HAP-1 (cell line): ENCODE data around the gene CLRN3.

Source experiments
- DNase-seq, 2 experiments: peaks; one replicate each; pipeline ENCODE4 v3.0.0-alpha.2; 2016 to 2020; ENCODE audit warnings: low spot score in 2 of 2
- H3K27me3 ChIP-seq: fragments of 250-450 bp; sonication (Bioruptor Pico); 2 replicates; pipeline ENCODE4 v1.5.1; 2020; ENCODE audit warnings: low read depth, mild to moderate bottlenecking, moderate library complexity
- H3K36me3 ChIP-seq: fragments of 250-450 bp; sonication (Bioruptor Pico); replicated peaks from 2 replicates; pipeline ENCODE4 v1.5.1; 2020; ENCODE audit warnings: mild to moderate bottlenecking
- H3K4me1 ChIP-seq: fragments of 250-450 bp; sonication (Bioruptor Pico); 2 replicates; pipeline ENCODE4 v1.5.1; 2020; ENCODE audit warnings: mild to moderate bottlenecking
- H3K4me3 ChIP-seq: fragments of 250-450 bp; sonication (Bioruptor Pico); 2 replicates; pipeline ENCODE4 v1.5.1; 2020; ENCODE audit warnings: mild to moderate bottlenecking, moderate library complexity
- H3K9me3 ChIP-seq: fragments of 250-450 bp; sonication (Bioruptor Pico); 2 replicates; pipeline ENCODE4 v1.5.1; 2020; ENCODE audit warnings: mild to moderate bottlenecking, moderate library complexity
- in situ Hi-C: fragments of 300-500 bp; cut with MboI; formaldehyde crosslinking; loops from 3 replicates; pipeline ENCODE4 v1.14.3; 2020; ENCODE audit warnings: low sequenced_read_pairs, inconsistent platforms, mixed read lengths

The CLRN3 gene

DNA sequence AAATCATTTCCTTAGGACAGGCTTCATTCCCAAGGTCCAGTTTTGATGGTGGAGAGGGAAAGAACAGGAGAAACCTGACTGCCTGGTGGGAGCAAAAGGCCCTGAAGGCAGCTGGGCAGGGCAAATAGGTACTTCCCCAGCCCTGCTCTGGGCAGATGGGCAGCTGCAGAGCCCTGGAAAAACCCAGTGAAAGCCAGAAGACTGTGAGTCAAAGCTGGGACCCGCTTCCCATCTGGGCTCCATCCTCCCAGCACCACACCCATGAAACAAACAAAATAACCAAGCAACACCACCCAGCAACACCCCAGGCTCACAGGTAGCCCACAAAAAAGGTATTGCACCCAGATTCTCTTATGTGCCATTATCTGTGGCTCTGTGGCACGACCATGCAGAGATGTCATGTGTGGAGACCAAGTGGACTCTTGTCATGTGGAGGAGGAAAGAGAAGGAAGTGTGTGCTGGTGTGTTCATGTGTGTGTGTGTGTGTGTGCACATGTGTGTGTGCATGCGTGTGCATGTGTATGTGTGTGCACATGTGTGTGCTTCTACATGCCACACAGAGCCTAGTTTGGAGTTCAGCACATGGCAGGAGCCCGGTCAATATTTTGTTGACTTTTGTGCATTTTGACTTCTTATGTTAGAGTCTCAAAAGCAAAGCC is 9.8 kb downstream of the CLRN3 start:
- no peaks in the 10 kb centered on the region for H3K27me3 ChIP-seq
- in situ Hi-C loops: no loop called here

DNA sequence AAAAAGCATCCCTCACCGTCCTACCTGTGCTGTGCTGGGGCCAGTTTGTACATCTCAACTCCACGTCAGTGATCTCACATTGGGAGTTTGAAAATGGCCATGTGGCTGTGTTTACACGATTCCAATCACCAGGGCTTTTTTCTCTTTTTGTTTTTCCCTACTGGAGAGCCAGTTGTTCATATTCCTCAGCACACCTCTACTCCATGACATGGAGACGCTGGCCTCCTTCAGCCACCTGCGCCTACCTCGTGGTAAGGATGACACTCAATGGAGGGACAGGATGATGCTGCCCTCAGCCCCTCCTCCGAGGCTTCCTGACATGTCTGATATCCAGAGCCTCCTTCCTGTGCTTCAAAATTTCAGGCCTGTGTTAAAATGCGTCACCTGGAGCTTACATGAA is 10.3 kb downstream of the CLRN3 start:
- in situ Hi-C loops: no loop called here
- no peak overlapping the region for H3K4me3 ChIP-seq
- H3K4me1 ChIP-seq: no peaks in the 10 kb centered on the region
- H3K9me3 ChIP-seq: no peaks in the 10 kb centered on the region
- no peak for DNase-seq
- H3K27me3 ChIP-seq: no peaks in the 10 kb centered on the region
- H3K36me3 ChIP-seq: no peaks in the 10 kb centered on the region

More for the DNA sequence above, 9.8 kb downstream of the CLRN3 start:
- no peaks in the 10 kb centered on the region for H3K9me3 ChIP-seq
- no peak overlapping the region for H3K4me3 ChIP-seq
- no peaks in the 10 kb centered on the region for H3K36me3 ChIP-seq
- H3K4me1 ChIP-seq: no peaks in the 10 kb centered on the region
- DNase-seq: no peak

DNA sequence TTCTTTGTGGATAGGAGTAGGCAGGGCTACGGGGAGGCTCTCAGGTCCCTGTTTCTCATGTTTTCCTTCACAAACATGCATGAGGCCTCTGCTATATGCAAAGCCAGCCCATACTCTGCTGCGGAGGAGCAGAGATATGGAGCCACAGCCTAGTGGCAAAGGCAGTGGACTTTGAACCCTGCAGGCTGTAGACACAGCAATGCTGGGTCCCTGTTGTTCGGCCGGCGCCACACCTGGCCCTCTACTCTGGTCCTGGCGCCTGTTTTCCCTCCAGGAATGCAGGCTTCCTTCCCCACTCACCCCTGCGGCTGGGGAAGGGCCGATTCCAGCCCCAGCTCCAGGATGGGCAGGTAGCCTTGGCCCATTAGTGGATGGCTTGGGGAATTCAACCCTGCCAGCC is 11.5 kb downstream of the CLRN3 start:
- no peaks in the 10 kb centered on the region for H3K4me1 ChIP-seq
- in situ Hi-C loops: no loop called here
- no peak for DNase-seq
- no peak overlapping the region for H3K4me3 ChIP-seq
- no peaks in the 10 kb centered on the region for H3K36me3 ChIP-seq
- no peaks in the 10 kb centered on the region for H3K9me3 ChIP-seq
- H3K27me3 ChIP-seq: no peaks in the 10 kb centered on the region

DNA sequence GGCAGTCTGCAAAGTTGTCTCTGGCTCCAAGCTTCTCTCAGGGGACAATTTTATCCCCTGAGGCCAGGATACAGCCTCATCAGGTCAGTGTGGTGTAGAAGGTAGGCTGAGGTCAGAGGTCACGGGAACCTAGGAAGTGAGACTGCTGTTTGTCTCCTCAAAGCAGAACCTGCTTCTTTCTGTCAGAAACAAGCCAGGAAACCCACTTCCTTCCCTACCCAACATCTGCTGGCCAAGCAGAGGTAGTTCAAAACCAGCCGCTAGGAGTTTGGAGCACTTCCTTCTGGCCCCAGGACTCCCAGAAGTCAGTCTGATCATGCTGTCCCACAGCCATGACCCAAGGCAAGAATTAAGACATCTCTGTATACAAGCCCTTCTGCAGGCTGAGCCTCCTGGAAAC is 12.2 kb downstream of the CLRN3 start:
- Histone ChIP-seq H3K36me3 (no peaks in the 10 kb centered on the region), H3K4me1 (no peaks in the 10 kb centered on the region), H3K4me3 (no peak overlapping the region), H3K27me3 (no peaks in the 10 kb centered on the region), H3K9me3 (no peaks in the 10 kb centered on the region)
- no peak for DNase-seq
- in situ Hi-C loops: no loop called here

DNA sequence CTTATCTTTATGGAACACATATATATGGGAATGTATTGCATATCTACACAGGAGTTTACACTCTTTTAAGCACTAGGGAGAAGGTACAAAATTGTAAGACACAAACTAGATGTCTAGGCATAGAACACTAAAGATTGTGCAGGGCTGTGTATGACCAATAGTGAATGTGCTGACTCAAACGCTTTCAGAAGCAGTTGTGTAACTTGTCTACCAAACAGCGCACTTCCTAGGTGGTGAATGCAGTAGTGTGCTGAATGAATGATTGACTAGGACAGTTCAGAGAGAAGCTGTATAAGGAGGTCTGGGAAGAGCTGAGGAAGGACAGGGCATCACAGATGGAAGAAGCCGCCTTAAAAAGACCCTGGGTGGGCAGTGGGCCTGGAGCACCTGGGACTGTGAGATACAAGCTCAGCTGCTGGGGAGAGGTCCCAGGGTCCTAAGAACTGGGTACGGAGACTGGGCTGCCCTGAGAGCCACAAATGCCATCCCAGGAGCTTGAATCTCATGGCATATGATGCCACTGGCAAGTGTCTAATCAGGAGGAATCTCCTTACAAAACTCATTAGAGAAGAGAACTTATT is 14.2 kb downstream of the CLRN3 start:
- no peaks in the 10 kb centered on the region for H3K4me1 ChIP-seq
- no peaks in the 10 kb centered on the region for H3K36me3 ChIP-seq
- no peaks in the 10 kb centered on the region for H3K9me3 ChIP-seq
- no peak for DNase-seq
- H3K4me3 ChIP-seq: no peak overlapping the region
- in situ Hi-C loops: no loop called here
- H3K27me3 ChIP-seq: no peaks in the 10 kb centered on the region

DNA sequence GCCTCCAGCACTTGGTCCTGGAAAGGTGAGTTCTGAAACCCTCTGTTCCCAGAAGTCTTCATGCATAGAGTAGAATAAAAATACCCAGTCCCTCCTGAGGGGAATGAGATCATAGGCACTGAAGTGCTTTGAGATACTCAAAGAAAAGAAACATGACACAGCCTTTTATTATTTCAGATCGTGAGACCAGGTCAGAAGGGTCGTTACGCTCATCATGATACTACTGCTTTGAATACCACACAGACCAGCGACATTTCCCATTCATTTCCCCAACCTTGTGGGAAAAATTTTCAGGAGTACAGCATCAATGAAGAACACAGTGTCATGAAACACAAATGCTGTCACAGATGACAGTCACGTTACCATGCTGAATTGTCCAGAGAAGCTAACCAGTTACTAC is 15.0 kb downstream of the CLRN3 start:
- Histone ChIP-seq H3K4me3 (no peak overlapping the region), H3K9me3 (no peaks in the 10 kb centered on the region), H3K4me1 (no peaks in the 10 kb centered on the region), H3K36me3 (no peaks in the 10 kb centered on the region), H3K27me3 (no peaks in the 10 kb centered on the region)
- in situ Hi-C loops: no loop called here
- DNase-seq: no peak

DNA sequence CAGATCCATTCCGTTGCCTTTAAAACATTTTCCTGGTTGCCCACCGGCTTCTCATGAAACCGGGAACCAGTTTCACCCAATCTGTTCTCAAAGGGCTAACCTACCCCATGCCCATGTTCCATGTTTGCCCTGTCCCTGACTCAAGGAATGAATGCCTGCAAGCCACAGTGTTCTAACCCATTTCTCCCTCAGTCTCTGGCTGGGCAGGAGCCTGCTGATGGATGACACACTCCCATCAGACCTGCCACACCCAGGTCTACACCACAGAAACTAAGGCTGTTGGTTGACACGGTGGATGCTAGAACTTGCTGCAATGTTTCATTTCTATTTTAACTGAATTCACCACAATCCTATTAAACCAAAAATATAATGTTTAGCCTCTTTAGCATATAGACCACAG is 15.6 kb downstream of the CLRN3 start:
- Histone ChIP-seq H3K36me3 (no peaks in the 10 kb centered on the region), H3K9me3 (no peaks in the 10 kb centered on the region), H3K27me3 (no peaks in the 10 kb centered on the region), H3K4me1 (no peaks in the 10 kb centered on the region), H3K4me3 (no peak overlapping the region)
- no peak for DNase-seq
- in situ Hi-C loops: no loop called here

DNA sequence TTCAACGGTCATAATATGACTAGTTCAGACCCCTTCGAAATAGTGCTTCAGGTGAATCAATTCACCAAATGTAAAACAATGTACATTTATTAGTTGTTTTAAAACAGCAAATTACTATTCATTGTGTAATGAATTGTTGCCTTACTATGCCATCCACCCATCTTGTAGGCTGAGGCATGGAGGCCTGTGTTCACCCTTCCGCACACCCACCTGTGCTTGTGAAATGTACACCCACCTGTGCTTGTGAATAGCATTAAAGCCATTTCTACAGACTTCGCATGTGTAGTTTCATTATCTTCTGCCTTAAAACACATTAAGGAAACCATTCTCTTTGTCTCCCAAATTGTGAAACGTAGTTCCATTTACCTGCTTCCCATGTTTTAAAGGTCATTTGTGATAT is 16.8 kb downstream of the CLRN3 start:
- in situ Hi-C loops: no loop called here
- Histone ChIP-seq H3K4me1 (no peaks in the 10 kb centered on the region), H3K36me3 (no peaks in the 10 kb centered on the region), H3K4me3 (no peak overlapping the region), H3K27me3 (no peaks in the 10 kb centered on the region), H3K9me3 (no peaks in the 10 kb centered on the region)
- no peak for DNase-seq

DNA sequence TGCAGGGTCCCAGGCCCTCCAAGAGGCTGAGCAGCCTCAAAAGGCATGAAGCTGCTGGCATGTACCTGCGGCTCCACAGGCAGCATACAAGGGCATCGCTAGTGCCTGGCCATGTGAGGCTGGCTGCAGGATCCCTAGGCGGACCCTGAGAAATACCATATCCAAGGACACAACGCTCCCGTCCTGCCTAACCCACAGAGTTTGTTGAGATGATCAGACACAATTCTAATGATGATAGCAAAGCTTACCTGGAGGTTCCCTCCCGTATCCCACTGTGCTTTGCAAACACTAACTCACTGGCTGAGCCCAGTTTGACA is 17.3 kb downstream of the CLRN3 start:
- H3K9me3 ChIP-seq: no peaks in the 10 kb centered on the region
- H3K4me1 ChIP-seq: no peaks in the 10 kb centered on the region
- in situ Hi-C loops: no loop called here
- no peaks in the 10 kb centered on the region for H3K27me3 ChIP-seq
- H3K36me3 ChIP-seq: no peaks in the 10 kb centered on the region
- no peak overlapping the region for H3K4me3 ChIP-seq
- no peak for DNase-seq

DNA sequence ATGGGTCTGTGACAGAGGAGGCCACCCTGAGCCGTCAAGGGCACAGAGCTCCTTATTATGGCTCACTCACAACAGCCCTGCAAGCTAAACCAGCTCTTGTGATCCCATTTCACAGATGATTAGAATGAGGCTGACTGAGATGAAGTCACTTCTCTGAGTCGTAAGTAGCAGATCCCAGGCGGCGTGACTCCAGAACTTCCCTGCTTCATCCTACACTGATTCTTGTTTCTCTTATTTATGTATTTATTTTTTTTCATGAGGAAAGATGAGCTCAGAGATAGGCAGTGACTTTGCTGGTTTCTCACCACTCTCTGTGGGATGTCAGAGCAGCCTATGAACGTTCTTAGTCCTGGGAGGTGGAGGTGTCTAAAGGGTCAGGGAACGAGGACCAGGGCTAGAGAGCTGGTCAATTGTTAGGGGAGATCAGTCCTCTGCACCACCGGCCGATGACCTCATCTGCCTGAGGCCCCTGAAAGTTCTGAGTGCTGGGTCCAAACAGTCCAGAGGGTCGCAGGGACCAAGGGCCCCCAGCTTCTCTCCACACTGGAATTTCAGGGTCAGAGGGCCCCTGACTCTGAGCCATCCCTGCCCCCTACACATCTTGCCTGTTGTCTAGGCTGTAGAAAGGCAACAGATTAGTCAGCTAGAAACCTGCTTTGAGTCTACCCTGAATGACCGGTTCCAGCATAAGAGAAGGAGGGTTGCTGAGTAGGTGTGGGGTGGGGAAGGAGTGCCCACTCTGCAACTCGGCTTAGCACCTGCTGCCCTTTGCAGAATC is 17.9 kb downstream of the CLRN3 start:
- Histone ChIP-seq H3K4me3 (no peak overlapping the region), H3K27me3 (no peaks in the 10 kb centered on the region), H3K4me1 (no peaks in the 10 kb centered on the region), H3K9me3 (no peaks in the 10 kb centered on the region), H3K36me3 (no peaks in the 10 kb centered on the region)
- in situ Hi-C loops: no loop called here
- DNase-seq: no peak

DNA sequence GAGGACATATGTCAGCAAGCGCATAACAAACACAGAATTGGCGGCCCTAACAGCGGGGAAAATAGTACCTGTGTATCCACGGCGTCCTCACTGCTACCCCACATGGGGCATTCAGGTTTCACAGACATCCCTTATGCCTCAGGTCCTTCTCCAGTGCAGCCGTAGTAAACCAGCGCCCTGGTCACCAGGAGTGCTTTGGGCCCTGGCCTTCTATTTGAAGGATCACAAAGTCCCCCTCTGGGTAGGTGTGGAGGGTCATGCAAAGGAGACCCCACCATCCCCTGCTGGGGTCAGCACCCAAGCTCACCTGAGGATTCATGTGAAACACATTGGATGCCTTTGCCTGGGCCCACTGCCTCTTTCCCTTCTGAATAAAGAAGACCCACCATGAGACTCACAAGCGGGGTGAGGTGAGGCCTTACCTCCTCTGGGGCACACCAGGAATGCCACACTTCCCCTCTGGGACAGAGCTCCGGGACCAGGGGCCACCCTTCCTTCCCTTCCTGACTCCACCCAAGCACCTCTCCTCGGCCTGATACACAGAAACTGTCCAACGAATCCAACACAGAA is 18.8 kb downstream of the CLRN3 start:
- Histone ChIP-seq H3K27me3 (no peaks in the 10 kb centered on the region), H3K4me1 (no peaks in the 10 kb centered on the region)
- in situ Hi-C loops: no loop called here

DNA sequence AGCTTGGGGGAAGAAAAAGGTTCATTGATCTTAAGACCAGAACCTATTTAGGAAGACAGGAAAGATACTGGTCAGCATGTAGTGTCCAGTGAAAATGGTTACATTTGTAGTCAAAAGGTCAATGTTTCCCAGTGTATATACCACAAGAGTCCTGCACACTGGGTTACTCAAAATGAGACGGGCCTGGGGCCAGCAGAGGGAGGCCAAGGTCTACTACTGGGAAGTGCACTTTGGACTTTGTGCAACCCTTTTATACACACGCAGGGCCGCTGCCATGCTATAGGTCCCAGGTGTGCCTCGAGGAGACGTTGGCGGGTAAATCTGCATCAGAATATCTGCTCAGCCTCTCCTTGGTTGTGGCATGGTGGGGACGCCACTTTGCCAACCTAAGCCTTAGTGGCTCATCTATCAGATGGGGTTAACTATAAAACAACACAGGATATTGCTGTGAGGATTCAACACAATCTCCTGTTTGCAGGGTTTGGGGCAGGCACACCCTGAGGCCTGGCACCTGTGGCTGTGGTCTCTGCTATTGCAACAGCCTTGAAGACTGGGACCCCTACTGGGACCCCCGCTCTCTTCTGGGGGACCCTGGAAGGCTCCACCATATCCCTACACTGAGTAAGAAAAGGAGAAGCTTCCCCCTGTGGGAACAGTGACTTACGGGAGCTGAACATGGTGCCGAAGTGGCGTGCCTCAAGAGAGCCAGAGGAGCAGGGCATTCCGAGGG is 19.7 kb downstream of the CLRN3 start:
- Histone ChIP-seq H3K4me1 (no peaks in the 10 kb centered on the region), H3K4me3 (no peak overlapping the region), H3K36me3 (no peaks in the 10 kb centered on the region), H3K27me3 (no peaks in the 10 kb centered on the region), H3K9me3 (no peaks in the 10 kb centered on the region)
- no peak for DNase-seq
- in situ Hi-C loops: no loop called here

More for the DNA sequence above, 18.8 kb downstream of the CLRN3 start:
- no peaks in the 10 kb centered on the region for H3K9me3 ChIP-seq
- no peak for DNase-seq
- H3K36me3 ChIP-seq: no peaks in the 10 kb centered on the region
- no peak overlapping the region for H3K4me3 ChIP-seq

DNA sequence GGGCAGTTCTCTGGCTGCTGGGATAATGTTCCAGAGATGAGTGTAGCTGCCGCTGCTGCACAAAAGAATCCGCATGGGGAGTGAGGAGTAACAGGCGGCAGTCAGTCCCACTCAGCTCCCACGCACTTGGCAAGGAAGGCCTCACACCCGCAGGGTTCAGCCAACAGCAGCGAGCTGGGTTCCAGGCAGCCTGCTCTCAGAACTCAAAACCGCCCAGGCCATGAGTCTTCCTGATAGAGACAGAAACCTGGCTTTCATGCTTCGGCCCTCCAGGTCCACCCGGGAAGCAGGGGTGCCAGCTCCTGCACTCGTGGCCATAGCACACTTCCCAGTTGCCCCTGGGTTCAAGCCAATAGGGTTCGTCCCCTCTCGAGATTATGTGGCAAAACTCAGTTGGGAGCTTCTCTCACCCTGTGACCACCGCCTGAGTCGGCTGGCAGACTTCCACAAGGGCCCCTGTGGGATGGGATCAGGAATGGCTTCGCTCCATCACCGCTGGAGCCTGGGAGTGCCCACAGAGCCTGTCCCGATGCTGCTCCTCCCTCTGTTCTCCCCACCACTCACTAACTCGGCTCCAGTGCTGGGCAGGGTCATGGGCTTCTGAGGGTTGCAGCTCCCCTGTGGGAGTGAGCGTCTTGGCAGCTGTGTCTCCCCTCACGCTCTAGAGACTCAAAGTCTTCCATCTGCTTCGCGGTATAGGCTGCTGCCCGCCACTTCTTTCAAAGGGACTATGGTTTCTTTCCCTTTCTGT is 20.6 kb downstream of the CLRN3 start:
- no peaks in the 10 kb centered on the region for H3K4me1 ChIP-seq
- in situ Hi-C loops: no loop called here
- H3K27me3 ChIP-seq: no peaks in the 10 kb centered on the region
- no peaks in the 10 kb centered on the region for H3K36me3 ChIP-seq
- no peak for DNase-seq
- no peaks in the 10 kb centered on the region for H3K9me3 ChIP-seq
- no peak overlapping the region for H3K4me3 ChIP-seq
